ENCODE data around the gene SRR. TPM values are rescaled to one million over a fixed set of nuclear protein-coding genes. Genes with fewer than 3 reads are reported as not detected.

SRR gene
- total RNA-seq, 2 donors from 2014 or later, result 10.5 to 20.8 TPM

GRCh38 chr17:2363851-2364762, 60.4 kb downstream of the SRR start:
- Histone ChIP-seq H3K27ac (no peak overlapping the region), H3K4me1 (ENCODE audit: control insufficient read depth in 1 of 2, low read depth in 2 of 2) (no peaks in the 10 kb centered on the region), H3K9me3 (no peaks in the 10 kb centered on the region), H3K27me3 (replicated peaks; ENCODE audit: insufficient read depth) (no peaks in the 10 kb centered on the region), H3K4me3 (no peak overlapping the region), H3K36me3 (peaks cover 11% of the 10 kb centered on the region)
- TF ChIP-seq, protein P1, sequence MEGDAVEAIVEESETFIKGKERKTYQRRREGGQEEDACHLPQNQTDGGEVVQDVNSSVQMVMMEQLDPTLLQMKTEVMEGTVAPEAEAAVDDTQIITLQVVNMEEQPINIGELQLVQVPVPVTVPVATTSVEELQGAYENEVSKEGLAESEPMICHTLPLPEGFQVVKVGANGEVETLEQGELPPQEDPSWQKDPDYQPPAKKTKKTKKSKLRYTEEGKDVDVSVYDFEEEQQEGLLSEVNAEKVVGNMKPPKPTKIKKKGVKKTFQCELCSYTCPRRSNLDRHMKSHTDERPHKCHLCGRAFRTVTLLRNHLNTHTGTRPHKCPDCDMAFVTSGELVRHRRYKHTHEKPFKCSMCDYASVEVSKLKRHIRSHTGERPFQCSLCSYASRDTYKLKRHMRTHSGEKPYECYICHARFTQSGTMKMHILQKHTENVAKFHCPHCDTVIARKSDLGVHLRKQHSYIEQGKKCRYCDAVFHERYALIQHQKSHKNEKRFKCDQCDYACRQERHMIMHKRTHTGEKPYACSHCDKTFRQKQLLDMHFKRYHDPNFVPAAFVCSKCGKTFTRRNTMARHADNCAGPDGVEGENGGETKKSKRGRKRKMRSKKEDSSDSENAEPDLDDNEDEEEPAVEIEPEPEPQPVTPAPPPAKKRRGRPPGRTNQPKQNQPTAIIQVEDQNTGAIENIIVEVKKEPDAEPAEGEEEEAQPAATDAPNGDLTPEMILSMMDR (IDR thresholded peaks at IDR 0.05), result no peak
- ATAC-seq (ENCODE audit: insufficient number of reproducible peaks, low FRiP score, low read depth), result no peak
- no peak for DNase-seq (ENCODE audit: low spot score)

- Histone ChIP-seq H3K27ac (no peak overlapping the region), H3K9me3 (no peaks in the 10 kb centered on the region), H3K4me3 (no peak overlapping the region), H3K27me3 (replicated peaks; ENCODE audit: insufficient read depth) (no peaks in the 10 kb centered on the region), H3K4me1 (ENCODE audit: control insufficient read depth in 1 of 2, low read depth in 2 of 2) (no peaks in the 10 kb centered on the region), H3K36me3 (peaks cover 11% of the 10 kb centered on the region)
- DNase-seq (ENCODE audit: low spot score) (no peak), ATAC-seq (ENCODE audit: insufficient number of reproducible peaks, low FRiP score, low read depth) (no peak)
- TF ChIP-seq, protein P1 (IDR thresholded peaks at IDR 0.05), result no peak
Measured at GRCh38 chr17:2364763-2365116, 61.0 kb downstream of the SRR start.

DNA sequence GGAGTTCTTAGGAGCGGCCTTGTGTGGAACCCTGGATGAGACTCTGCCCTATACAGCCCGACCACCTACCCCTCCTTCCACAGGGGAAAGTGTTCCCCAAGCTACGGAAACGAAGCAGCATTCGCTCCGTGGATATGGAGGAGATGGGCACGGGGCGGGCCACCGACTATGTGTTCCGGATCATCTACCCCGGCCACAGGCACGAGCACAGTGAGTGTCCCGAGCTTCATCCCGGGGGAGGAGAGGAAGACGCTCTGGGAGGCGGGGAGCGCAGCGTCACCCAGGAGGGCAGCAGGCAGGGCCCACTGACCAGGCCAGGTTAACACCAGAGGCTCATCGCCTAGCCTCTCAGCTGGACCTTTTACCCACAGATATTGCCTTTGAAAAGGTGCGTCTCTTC, 61.4 kb downstream of the SRR start:
- TF ChIP-seq, protein P1 (IDR thresholded peaks at IDR 0.05), result no peak
- Histone ChIP-seq H3K9me3 (no peaks in the 10 kb centered on the region), H3K4me3 (no peak overlapping the region), H3K36me3 (peaks cover 11% of the 10 kb centered on the region), H3K27ac (no peak overlapping the region), H3K27me3 (replicated peaks; ENCODE audit: insufficient read depth) (no peaks in the 10 kb centered on the region), H3K4me1 (ENCODE audit: control insufficient read depth in 1 of 2, low read depth in 2 of 2) (no peaks in the 10 kb centered on the region)
- ATAC-seq (ENCODE audit: insufficient number of reproducible peaks, low FRiP score, low read depth) (no peak), DNase-seq (ENCODE audit: low spot score) (no peak)

DNA sequence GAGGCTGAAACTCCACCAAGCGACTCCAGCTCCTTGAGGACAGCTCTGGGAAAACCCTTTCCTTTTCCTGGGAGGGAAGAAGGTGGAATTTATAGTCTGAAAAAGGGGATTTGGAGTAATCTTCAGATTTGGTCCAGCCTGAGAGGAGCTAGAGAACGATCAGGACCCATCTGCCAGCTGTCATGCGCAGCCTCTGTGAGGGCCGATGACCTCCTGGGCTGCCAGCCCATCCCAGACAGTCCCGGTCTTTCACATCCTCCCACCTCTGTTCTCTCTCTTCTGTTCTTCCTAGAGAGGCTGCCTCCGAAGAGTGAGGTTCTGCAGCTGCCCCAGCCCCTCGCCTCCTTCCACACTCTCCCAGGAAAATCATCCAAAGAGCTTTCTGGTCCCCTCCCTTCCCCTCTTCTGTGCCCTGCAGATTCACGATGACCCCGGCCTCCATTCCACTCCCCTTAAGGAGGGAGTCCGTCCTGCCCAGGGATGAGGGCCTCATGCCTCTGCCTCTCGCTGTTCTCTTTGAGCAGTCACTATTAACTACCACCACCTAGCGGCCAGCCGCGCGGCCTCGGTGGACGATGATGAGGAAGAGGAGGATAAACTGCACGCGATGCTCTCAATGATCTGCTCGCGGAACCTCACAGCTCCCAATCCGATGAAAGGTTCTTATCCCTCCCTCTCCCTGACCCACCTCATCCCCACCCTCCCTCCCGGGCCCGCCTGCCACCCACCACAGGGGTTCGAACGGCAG, 63.2 kb downstream of the SRR start:
- H3K4me3 ChIP-seq, result no peak overlapping the region
- no peaks in the 10 kb centered on the region for H3K4me1 ChIP-seq (ENCODE audit: control insufficient read depth in 1 of 2, low read depth in 2 of 2)
- no peak overlapping the region for H3K27ac ChIP-seq
- no peak for ATAC-seq (ENCODE audit: insufficient number of reproducible peaks, low FRiP score, low read depth)
- H3K36me3 ChIP-seq, result peaks cover 11% of the 10 kb centered on the region
- TF ChIP-seq, protein P1 (IDR thresholded peaks at IDR 0.05), result no peak
- DNase-seq (ENCODE audit: low spot score), result no peak
- H3K9me3 ChIP-seq, result no peaks in the 10 kb centered on the region
- no peaks in the 10 kb centered on the region for H3K27me3 ChIP-seq (replicated peaks; ENCODE audit: insufficient read depth)

GRCh38 chr17:2368359-2368758, 64.6 kb downstream of the SRR start:
- peaks cover 6% of the 10 kb centered on the region for H3K36me3 ChIP-seq
- TF ChIP-seq, protein P1 (IDR thresholded peaks at IDR 0.05), result no peak

More at GRCh38 chr17:2368359-2368758, 64.6 kb downstream of the SRR start:
- Histone ChIP-seq H3K4me3 (no peak overlapping the region), H3K9me3 (no peaks in the 10 kb centered on the region), H3K27me3 (replicated peaks; ENCODE audit: insufficient read depth) (no peaks in the 10 kb centered on the region), H3K27ac (no peak overlapping the region), H3K4me1 (ENCODE audit: control insufficient read depth in 1 of 2, low read depth in 2 of 2) (no peaks in the 10 kb centered on the region)
- ATAC-seq (ENCODE audit: insufficient number of reproducible peaks, low FRiP score, low read depth) (no peak), DNase-seq (ENCODE audit: low spot score) (no peak)
